ENCODE results near the gene SNF8. TPM values are rescaled to one million over a fixed set of nuclear protein-coding genes. Genes with fewer than 3 reads are reported as not detected.
A peak's percentile ranks its signal among the peaks of the same experiment; 100 is the strongest.

The SNF8 gene, protein sequence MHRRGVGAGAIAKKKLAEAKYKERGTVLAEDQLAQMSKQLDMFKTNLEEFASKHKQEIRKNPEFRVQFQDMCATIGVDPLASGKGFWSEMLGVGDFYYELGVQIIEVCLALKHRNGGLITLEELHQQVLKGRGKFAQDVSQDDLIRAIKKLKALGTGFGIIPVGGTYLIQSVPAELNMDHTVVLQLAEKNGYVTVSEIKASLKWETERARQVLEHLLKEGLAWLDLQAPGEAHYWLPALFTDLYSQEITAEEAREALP
- 10 to 100 TPM; 34.9 to 52.2 (median 43.8) TPM for total RNA-seq
- 10 to 100 TPM; 70.2 to 78.6 TPM for polyA plus RNA-seq

DNA sequence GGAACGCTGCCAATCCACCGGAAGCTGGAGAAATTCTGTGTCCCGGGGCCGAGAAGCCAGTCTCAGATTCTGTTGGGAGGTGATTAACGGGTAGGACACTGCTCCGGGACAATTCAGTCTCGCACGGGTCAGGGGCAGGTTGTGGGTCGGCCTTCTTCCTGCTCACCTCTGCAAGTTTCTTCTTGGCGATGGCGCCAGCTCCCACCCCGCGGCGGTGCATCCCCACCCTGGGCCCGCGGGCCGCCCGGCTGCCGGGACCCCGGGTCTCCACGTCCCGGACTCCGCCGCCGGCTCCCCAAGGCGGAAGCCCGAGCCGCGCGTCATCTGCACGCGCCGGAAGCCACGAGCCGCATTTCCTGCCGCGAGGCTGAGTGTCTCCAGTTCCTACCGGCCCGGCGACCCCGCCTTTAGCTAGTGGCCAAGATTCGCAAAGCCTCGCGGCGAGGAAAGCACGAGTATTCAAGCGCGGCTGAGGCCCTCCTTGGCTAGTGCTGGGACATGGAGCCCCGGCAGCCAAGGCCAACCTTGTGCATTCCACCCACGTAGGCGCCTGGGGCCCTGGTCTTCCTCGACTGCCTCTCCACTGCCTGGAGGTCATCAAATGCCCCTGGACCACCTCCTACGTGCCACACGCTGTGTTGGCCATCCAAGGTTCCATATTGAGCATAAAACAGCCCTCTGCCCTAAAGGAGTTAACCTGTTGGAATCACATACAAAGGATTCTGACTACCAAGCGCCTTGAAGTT lies at the start of gene SNF8:
Gene SNF8, minus strand, starts transcription at position 328 of the 746 bp plus-strand sequence. Its CDS starts 108 bp downstream, at position 220.
- Histone ChIP-seq H3K4me3 (peak within 1 kb of the TSS; percentile 74 to 85 (median 80)), H3K27ac (peak within 1 kb of the TSS; percentile 73 to 87 (median 82)), H3K27me3 (no peaks in the 10 kb centered on the region), H3K9me3 (no peaks in the 10 kb centered on the region), H3K36me3 (no peaks in the 10 kb centered on the region), H3K4me1 (peaks cover 5 to 10% (median 7%) of the 10 kb centered on the region in 3 donors)
- peak; percentile 84 to 96 (median 87) for DNase-seq
- ATAC-seq: peak; percentile 98 to 100 (median 98)
- WGBS, 2 donors: 2 to 3% methylated on average over 55 of the region's 55 CpGs
- TF ChIP-seq, protein P1, sequence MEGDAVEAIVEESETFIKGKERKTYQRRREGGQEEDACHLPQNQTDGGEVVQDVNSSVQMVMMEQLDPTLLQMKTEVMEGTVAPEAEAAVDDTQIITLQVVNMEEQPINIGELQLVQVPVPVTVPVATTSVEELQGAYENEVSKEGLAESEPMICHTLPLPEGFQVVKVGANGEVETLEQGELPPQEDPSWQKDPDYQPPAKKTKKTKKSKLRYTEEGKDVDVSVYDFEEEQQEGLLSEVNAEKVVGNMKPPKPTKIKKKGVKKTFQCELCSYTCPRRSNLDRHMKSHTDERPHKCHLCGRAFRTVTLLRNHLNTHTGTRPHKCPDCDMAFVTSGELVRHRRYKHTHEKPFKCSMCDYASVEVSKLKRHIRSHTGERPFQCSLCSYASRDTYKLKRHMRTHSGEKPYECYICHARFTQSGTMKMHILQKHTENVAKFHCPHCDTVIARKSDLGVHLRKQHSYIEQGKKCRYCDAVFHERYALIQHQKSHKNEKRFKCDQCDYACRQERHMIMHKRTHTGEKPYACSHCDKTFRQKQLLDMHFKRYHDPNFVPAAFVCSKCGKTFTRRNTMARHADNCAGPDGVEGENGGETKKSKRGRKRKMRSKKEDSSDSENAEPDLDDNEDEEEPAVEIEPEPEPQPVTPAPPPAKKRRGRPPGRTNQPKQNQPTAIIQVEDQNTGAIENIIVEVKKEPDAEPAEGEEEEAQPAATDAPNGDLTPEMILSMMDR (IDR thresholded peaks at IDR 0.05): no peak
- FAIRE-seq: no peak
- intact Hi-C loops (cut with DNase I): no loop called here

DNA sequence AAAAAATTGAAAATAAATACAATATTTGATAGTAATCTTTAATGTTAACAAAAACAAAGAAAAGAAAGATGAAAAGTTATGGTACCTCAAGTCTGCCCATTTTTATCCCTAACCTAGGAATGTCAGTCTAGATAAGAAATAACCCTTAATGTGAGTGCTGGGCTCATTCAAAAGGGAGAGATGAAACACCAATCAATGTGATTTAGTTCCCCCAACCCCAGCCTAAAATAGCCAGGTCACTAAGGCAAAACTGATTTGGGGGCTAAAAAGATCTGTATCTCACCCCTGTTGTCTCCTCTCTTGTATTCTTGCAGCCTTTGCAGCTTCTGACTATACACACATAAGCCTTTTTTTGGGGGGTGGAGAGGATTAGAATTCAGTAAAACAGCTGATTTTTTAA lies 49.3 kb upstream of the SNF8 start:
- intact Hi-C loops (cut with DNase I): no loop called here
- H3K27ac ChIP-seq: no peak overlapping the region
- ATAC-seq (no peak), FAIRE-seq (peak; percentile 34), DNase-seq (no peak)
- no peaks in the 10 kb centered on the region for H3K9me3 ChIP-seq
- peaks cover 35 to 92% (median 52%) of the 10 kb centered on the region in 4 donors for H3K27me3 ChIP-seq
- H3K4me1 ChIP-seq: no peaks in the 10 kb centered on the region
- no peaks in the 10 kb centered on the region for H3K36me3 ChIP-seq
- no peak overlapping the region for H3K4me3 ChIP-seq
- TF ChIP-seq, protein P1 (IDR thresholded peaks at IDR 0.05): no peak

DNA sequence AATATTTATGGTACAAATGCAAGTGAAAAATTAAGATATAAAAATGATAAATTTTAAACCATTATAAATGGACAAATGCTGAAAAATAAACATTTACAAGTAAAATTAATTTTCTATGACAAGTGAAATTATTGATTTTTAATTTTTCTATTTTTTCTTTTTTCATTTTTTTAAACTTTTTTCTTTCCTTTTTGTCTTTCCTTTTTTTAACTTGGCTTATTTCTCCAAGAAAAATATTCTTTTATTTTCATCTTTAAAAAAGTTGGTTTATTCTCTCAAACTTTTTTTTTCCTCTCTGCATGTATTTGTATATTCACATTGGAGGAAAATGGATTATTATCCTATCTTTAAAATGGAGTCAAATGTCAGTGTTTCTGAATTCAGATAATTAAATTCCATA lies 48.7 kb upstream of the SNF8 start:
- Histone ChIP-seq H3K36me3 (no peaks in the 10 kb centered on the region), H3K4me3 (no peak overlapping the region), H3K27me3 (peaks cover 32 to 94% (median 49%) of the 10 kb centered on the region in 4 donors), H3K4me1 (no peaks in the 10 kb centered on the region), H3K9me3 (no peaks in the 10 kb centered on the region), H3K27ac (no peak overlapping the region)
- FAIRE-seq (peak; percentile 90), ATAC-seq (no peak), DNase-seq (no peak)
- TF ChIP-seq, protein P1 (IDR thresholded peaks at IDR 0.05): no peak
- intact Hi-C loops (cut with DNase I): no loop called here

DNA sequence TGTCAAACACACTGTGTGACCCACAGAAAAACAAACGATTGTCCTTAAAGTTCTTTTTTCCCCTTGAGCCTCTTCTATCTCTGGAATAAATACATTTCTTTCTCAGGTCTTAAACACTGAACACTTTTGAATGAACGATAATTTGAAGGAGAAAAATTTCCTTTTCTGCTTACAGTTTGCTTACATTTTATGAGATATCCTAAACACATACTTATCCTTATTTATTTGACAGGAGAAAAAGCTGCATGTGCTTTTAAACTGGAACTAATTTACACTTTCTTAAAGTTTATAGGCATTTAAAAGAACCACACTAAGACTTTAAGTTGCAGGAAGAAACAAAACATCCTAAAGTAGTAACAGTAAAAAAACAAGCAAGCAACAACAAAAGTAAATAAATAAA lies 47.8 kb upstream of the SNF8 start:
- H3K4me1 ChIP-seq: no peaks in the 10 kb centered on the region
- WGBS, 2 donors: 52 to 74% methylated on average over 2 of the region's 2 CpGs
- no peak for FAIRE-seq
- H3K36me3 ChIP-seq: no peaks in the 10 kb centered on the region
- intact Hi-C loops (cut with DNase I): no loop called here
- TF ChIP-seq, protein P1 (IDR thresholded peaks at IDR 0.05): no peak
- peaks cover 27 to 87% (median 48%) of the 10 kb centered on the region in 4 donors for H3K27me3 ChIP-seq
- H3K4me3 ChIP-seq: no peak overlapping the region
- no peak for ATAC-seq
- no peak overlapping the region for H3K27ac ChIP-seq
- no peaks in the 10 kb centered on the region for H3K9me3 ChIP-seq
- no peak for DNase-seq
